ENCODE results near the gene LAMB1. TPM values are rescaled to one million over a fixed set of nuclear protein-coding genes. Genes with fewer than 3 reads are reported as not detected.
A peak's percentile ranks its signal among the peaks of the same experiment; 100 is the strongest.
"Not testable (repeated sequence)": the region's sequence is repeated elsewhere in the genome, so short reads cannot be mapped to it uniquely, and the experiment has no call there.

LAMB1 gene
- total RNA-seq, 6 experiments from 2014 or later: 112 to 134 (median 123) TPM

- Mint-ChIP-seq H3K27ac (peak overlapping the region; percentile 96), H3K4me1 (ENCODE audit: low read depth) (peaks cover 42% of the 10 kb centered on the region), H3K9me3 (no peaks in the 10 kb centered on the region; the same call in 1 of the 2 replicates), H3K36me3 (ENCODE audit: low read depth) (peaks cover 22% of the 10 kb centered on the region), H3K4me3 (peak overlapping the region; percentile 91), H3K27me3 (ENCODE audit: insufficient read depth) (peaks cover 2% of the 10 kb centered on the region)
- no peak for DNase-seq
- TF ChIP-seq, protein P1, sequence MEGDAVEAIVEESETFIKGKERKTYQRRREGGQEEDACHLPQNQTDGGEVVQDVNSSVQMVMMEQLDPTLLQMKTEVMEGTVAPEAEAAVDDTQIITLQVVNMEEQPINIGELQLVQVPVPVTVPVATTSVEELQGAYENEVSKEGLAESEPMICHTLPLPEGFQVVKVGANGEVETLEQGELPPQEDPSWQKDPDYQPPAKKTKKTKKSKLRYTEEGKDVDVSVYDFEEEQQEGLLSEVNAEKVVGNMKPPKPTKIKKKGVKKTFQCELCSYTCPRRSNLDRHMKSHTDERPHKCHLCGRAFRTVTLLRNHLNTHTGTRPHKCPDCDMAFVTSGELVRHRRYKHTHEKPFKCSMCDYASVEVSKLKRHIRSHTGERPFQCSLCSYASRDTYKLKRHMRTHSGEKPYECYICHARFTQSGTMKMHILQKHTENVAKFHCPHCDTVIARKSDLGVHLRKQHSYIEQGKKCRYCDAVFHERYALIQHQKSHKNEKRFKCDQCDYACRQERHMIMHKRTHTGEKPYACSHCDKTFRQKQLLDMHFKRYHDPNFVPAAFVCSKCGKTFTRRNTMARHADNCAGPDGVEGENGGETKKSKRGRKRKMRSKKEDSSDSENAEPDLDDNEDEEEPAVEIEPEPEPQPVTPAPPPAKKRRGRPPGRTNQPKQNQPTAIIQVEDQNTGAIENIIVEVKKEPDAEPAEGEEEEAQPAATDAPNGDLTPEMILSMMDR (IDR thresholded peaks at IDR 0.05): no peak
Measured at GRCh38 chr7:107891636-107892366, 111.2 kb downstream of the LAMB1 start.

DNA sequence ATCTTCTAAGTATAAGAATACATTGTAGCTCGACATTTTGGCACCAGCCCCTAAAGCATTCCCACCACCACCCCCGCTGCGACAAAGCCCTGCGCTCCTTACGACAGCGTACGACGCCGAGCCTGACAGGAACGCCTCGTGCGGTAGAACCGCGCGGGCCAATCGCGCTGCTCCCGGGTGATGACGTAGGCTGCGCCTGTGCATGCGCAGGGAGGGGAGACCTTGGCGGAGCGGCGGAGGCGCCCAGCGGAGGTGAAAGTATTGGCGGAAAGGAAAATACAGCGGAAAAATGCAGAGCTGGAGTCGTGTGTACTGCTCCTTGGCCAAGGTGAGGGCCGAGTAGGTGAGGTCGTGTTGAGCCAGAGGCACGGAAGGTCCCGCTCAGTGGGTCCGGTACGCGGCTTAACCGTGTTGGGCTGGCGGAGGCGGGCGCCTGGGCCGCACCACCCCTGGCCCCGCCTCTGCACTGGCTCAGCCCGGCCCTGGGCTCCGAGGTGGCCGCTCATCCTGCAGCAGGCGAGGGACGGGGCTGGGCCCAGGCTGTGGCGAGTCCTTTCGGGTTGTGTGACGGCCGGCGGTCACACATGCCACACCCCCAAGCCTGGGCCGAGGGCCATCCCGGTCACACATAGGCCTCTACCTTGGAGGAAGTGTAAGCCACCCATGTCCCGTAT is 111.9 kb downstream of the LAMB1 start, which contains the start of gene DLD:
Gene DLD (plus strand): TSS at position 222 of the 674 bp plus-strand sequence. CDS start 68 bp downstream, at position 290.
- no peaks in the 10 kb centered on the region; the same call in 1 of the 2 replicates for H3K9me3 Mint-ChIP-seq
- TF ChIP-seq, protein P1 (IDR thresholded peaks at IDR 0.05): no peak
- peak within 1 kb of the TSS; percentile 91 for H3K4me3 Mint-ChIP-seq
- H3K27ac Mint-ChIP-seq: peak within 1 kb of the TSS; percentile 96
- DNase-seq: peak; percentile 86
- peaks cover 2% of the 10 kb centered on the region for H3K27me3 Mint-ChIP-seq (ENCODE audit: insufficient read depth)
- peaks cover 42% of the 10 kb centered on the region for H3K4me1 Mint-ChIP-seq (ENCODE audit: low read depth)
- peaks cover 20% of the 10 kb centered on the region for H3K36me3 Mint-ChIP-seq (ENCODE audit: low read depth)

- H3K27me3 Mint-ChIP-seq (ENCODE audit: insufficient read depth): peaks cover 5% of the 10 kb centered on the region
- H3K9me3 Mint-ChIP-seq: no peaks in the 10 kb centered on the region; the same call in 1 of the 2 replicates
- H3K27ac Mint-ChIP-seq: peak overlapping the region; percentile 96
- peak overlapping the region; percentile 91 for H3K4me3 Mint-ChIP-seq
- DNase-seq: no peak
- H3K4me1 Mint-ChIP-seq (ENCODE audit: low read depth): peaks cover 42% of the 10 kb centered on the region
- TF ChIP-seq, protein P1 (IDR thresholded peaks at IDR 0.05): 0 out of 2 replicates have a peak, but pooled peaks have one; percentile 6
- H3K36me3 Mint-ChIP-seq (ENCODE audit: low read depth): peaks cover 15% of the 10 kb centered on the region
Measured at GRCh38 chr7:107890493-107890961, 112.4 kb downstream of the LAMB1 start.

DNA sequence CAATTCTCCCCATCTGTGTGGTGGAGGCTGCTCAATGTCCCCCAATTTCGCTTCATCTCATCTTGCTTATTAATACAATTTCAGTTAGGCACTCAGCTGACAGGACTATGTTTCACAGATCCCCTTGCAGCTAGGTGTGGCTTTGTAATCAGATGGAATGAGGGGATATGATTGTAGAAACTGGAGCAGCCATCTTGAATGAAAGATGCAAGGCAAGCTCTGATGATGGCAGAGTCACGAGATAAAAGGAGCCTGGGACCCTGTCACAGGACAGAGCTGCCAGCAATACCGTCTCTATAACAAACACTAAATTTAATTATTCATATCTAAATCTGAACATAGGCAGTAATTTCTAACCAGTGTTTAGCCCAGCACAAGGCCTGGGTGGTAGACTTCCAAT is 113.0 kb downstream of the LAMB1 start:
- Mint-ChIP-seq H3K9me3 (no peaks in the 10 kb centered on the region; the same call in 1 of the 2 replicates), H3K36me3 (ENCODE audit: low read depth) (peaks cover 11% of the 10 kb centered on the region), H3K4me3 (peak overlapping the region; percentile 91; the same call in 1 of the 2 replicates), H3K27ac (no peak overlapping the region), H3K27me3 (ENCODE audit: insufficient read depth) (peaks cover 5% of the 10 kb centered on the region), H3K4me1 (ENCODE audit: low read depth) (peaks cover 37% of the 10 kb centered on the region)
- no peak for DNase-seq
- TF ChIP-seq, protein P1 (IDR thresholded peaks at IDR 0.05): no peak

DNA sequence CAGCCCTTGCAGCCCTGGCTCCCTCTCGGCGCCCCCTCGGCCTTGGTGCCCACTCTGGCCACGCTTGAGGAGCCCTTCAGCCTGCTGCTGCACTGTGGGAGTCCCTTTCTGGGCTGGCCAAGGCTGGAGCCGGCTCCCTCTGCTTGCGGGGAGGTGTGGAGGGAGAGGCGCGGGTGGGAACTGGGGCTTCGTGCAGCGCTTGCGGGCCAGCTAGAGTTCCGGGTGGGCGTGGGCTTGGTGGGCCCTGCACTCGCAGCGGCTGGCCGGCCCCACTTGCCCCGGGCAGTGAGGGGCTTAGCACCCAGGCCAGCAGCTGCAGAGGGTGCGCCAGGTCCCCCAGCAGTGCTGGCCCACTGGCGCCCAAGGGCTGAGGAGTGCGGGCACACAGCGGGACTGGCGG is 115.1 kb downstream of the LAMB1 start:
- not testable (repeated sequence) for H3K9me3 Mint-ChIP-seq; H3K36me3 Mint-ChIP-seq (ENCODE audit: low read depth); H3K27me3 Mint-ChIP-seq (ENCODE audit: insufficient read depth); DNase-seq; H3K4me3 Mint-ChIP-seq; H3K27ac Mint-ChIP-seq
- H3K4me1 Mint-ChIP-seq (ENCODE audit: low read depth): peaks cover 15% of the 10 kb centered on the region

All from HFFc6 (cell line).